Astrocyte of the spinal cord (primary cell): ENCODE data around the gene CAMK2A.
A peak's percentile ranks its signal among the peaks of the same experiment; 100 is the strongest.

Experiments
- DNase-seq: peaks from one replicate; pipeline ENCODE4 v3.0.0; 2011; ENCODE audit warnings: low read depth, low spot score
- H3K4me3 ChIP-seq: 2 replicates; pipeline ENCODE4 v1.5.1; 2011; ENCODE audit warnings: low read depth, mild to moderate bottlenecking, low read length, moderate library complexity
- CTCF ChIP-seq: IDR thresholded peaks from 2 replicates; pipeline ENCODE4 v1.5.1; 2012; ENCODE audit warnings: low read depth, mild to moderate bottlenecking, low read length, inconsistent platforms
- in situ Hi-C: cut with HindIII; loops from 2 replicates; pipeline ENCODE4 v1.10.0; 2017; ENCODE audit warnings: low sequenced_read_pairs

CAMK2A gene

GRCh38 chr5:150283904-150284303, 5.7 kb downstream of the CAMK2A start:
- no peak for DNase-seq
- in situ Hi-C loops = no loop called here
- no peak for TF ChIP-seq CTCF
- no peak overlapping the region for H3K4me3 ChIP-seq

- no peak for TF ChIP-seq CTCF
- DNase-seq = no peak
- no peak overlapping the region for H3K4me3 ChIP-seq
- in situ Hi-C loops = no loop called here
Measured at GRCh38 chr5:150281987-150282386, 7.6 kb downstream of the CAMK2A start.

GRCh38 chr5:150279330-150280020, 10.1 kb downstream of the CAMK2A start:
- no peak overlapping the region for H3K4me3 ChIP-seq
- no peak for DNase-seq
- no peak for TF ChIP-seq CTCF
- in situ Hi-C loops = no loop called here

GRCh38 chr5:150278916-150279315, 10.7 kb downstream of the CAMK2A start:
- no peak for TF ChIP-seq CTCF

GRCh38 chr5:150278046-150278730, 11.4 kb downstream of the CAMK2A start:
- no peak overlapping the region for H3K4me3 ChIP-seq
- no peak for DNase-seq
- no peak for TF ChIP-seq CTCF
- in situ Hi-C loops = no loop called here

More at GRCh38 chr5:150278916-150279315, 10.7 kb downstream of the CAMK2A start:
- H3K4me3 ChIP-seq = no peak overlapping the region
- DNase-seq = peak; percentile 71
- in situ Hi-C loops = no loop called here

GRCh38 chr5:150277043-150277442, 12.5 kb downstream of the CAMK2A start:
- DNase-seq = no peak
- in situ Hi-C loops = no loop called here
- no peak overlapping the region for H3K4me3 ChIP-seq
- no peak for TF ChIP-seq CTCF
